IMR-90 (cell line): Measurements from ENCODE around the gene BCDIN3D. TPM values are rescaled to one million over a fixed set of nuclear protein-coding genes. Genes with fewer than 3 reads are reported as not detected.

ENCODE experiments used
- ATAC-seq: fragments of 200-7000 bp; cut with Tn5 transposase; 2 replicates; pipeline ENCODE4 v1.9.1; 2020; ENCODE audit warnings: low read depth, mild to moderate bottlenecking, moderate library complexity
- BruUV-seq: library from RNA; stranded (reverse); fragments of 400-500 nt; replicated peaks from 2 replicates; lab custom pipeline; 2021; lab: Mats Ljungman, UMichigan
- CTCF ChIA-PET: fragments of 300-600 bp; formaldehyde crosslinking; extraction: SDS; loops from one replicate; lab custom pipeline; 2021; ENCODE audit warnings: antibody characterized with exemption; lab: Yijun Ruan, JAX
- POLR2A ChIA-PET: fragments of 300-600 bp; sonication (Branson Sonifier 250); formaldehyde crosslinking; loops from one replicate; lab custom pipeline; 2022; ENCODE audit warnings: antibody characterized with exemption; ENCODE audit not compliant: unreplicated experiment; lab: Charles Lee
- DNase-seq: peaks from one replicate; pipeline ENCODE4 v3.0.0; 2013
- H2AFZ ChIP-seq: replicated peaks from 2 replicates; pipeline ENCODE3; 2013; ENCODE audit warnings: low read length, mild to moderate bottlenecking; ENCODE audit not compliant: poor library complexity
- H2AK5ac ChIP-seq: 2 replicates; pipeline ENCODE4 v1.6.1; 2013; ENCODE audit warnings: low read depth, low read length, inconsistent platforms
- H2AK9ac ChIP-seq: replicated peaks from 2 replicates; pipeline ENCODE3; 2013; ENCODE audit warnings: mild to moderate bottlenecking, low read depth, low read length, moderate library complexity; ENCODE audit not compliant: poor library complexity
- H2BK120ac ChIP-seq: 2 replicates; pipeline ENCODE4 v1.6.1; 2013; ENCODE audit warnings: low read depth, low read length, inconsistent platforms
- H2BK15ac ChIP-seq: 3 replicates; pipeline ENCODE4 v1.6.1; 2013; ENCODE audit warnings: low read depth, low read length, inconsistent platforms
- H2BK20ac ChIP-seq: 2 replicates; pipeline ENCODE4 v1.6.1; 2013; ENCODE audit warnings: low read depth, mild to moderate bottlenecking, inconsistent platforms, low read length, moderate library complexity
- H2BK5ac ChIP-seq: 2 replicates; pipeline ENCODE4 v1.6.1; 2013; ENCODE audit warnings: mild to moderate bottlenecking, low read depth, low read length, inconsistent platforms; ENCODE audit not compliant: poor library complexity, severe bottlenecking
- H3K14ac ChIP-seq: replicated peaks from 2 replicates; pipeline ENCODE4 v1.6.1; 2013; ENCODE audit warnings: low read depth, low read length, inconsistent platforms
- H3K18ac ChIP-seq: 2 replicates; pipeline ENCODE4 v1.6.1; 2013; ENCODE audit warnings: low read depth, low read length, control low read depth
- H3K23ac ChIP-seq: 2 replicates; pipeline ENCODE4 v1.6.1; 2013; ENCODE audit warnings: low read depth, low read length, inconsistent platforms
- H3K27ac ChIP-seq: 2 replicates; pipeline ENCODE4 v1.5.1; 2013; ENCODE audit warnings: mild to moderate bottlenecking, control low read depth, low read length; ENCODE audit not compliant: insufficient read depth
- H3K27me3 ChIP-seq: 2 replicates; pipeline ENCODE4 v1.6.1; 2013; ENCODE audit warnings: low read length; ENCODE audit not compliant: control insufficient read depth, insufficient read depth
- H3K36me3 ChIP-seq: 2 replicates; pipeline ENCODE4 v1.6.1; 2013; ENCODE audit warnings: low read length, mixed read lengths; ENCODE audit not compliant: control insufficient read depth, insufficient read depth
- H3K4ac ChIP-seq: 2 replicates; pipeline ENCODE4 v1.6.1; 2013; ENCODE audit warnings: low read depth, low read length, inconsistent platforms
- H3K4me1 ChIP-seq: 2 replicates; pipeline ENCODE4 v1.6.1; 2013; ENCODE audit warnings: low read length, mixed read lengths; ENCODE audit not compliant: control insufficient read depth, insufficient read depth
- H3K4me2 ChIP-seq: 2 replicates; pipeline ENCODE4 v1.6.1; 2013; ENCODE audit warnings: low read depth, mild to moderate bottlenecking, control low read depth, low read length, moderate library complexity
- H3K4me3 ChIP-seq: 2 replicates; pipeline ENCODE4 v1.5.1; 2013; ENCODE audit warnings: low read depth, mild to moderate bottlenecking, control low read depth, low read length, moderate library complexity; ENCODE audit not compliant: insufficient read depth
- H3K56ac ChIP-seq: 2 replicates; pipeline ENCODE4 v1.6.1; 2013; ENCODE audit warnings: low read length, inconsistent platforms; ENCODE audit not compliant: insufficient read depth; ENCODE audit errors: extremely low read depth
- H3K79me1 ChIP-seq, 2 experiments: 2 replicates each; pipeline ENCODE4 v1.6.1; 2013; ENCODE audit warnings: low read length in 2 of 2, inconsistent platforms in 1 of 2, low read depth in 1 of 2
- H3K9ac ChIP-seq: 2 replicates; pipeline ENCODE4 v1.6.1; 2013; ENCODE audit warnings: low read depth, low read length, control low read depth
- H3K9me1 ChIP-seq: 2 replicates; pipeline ENCODE4 v1.6.1; 2013; ENCODE audit warnings: low read length, inconsistent platforms; ENCODE audit not compliant: insufficient read depth
- H3K9me3 ChIP-seq: 2 replicates; pipeline ENCODE4 v1.6.1; 2013; ENCODE audit warnings: low read length; ENCODE audit not compliant: control insufficient read depth, insufficient read depth
- H4K20me1 ChIP-seq: 2 replicates; pipeline ENCODE4 v1.6.1; 2013; ENCODE audit warnings: low read length, inconsistent platforms; ENCODE audit not compliant: insufficient read depth
- H4K5ac ChIP-seq: 2 replicates; pipeline ENCODE4 v1.6.1; 2013; ENCODE audit warnings: mild to moderate bottlenecking, low read depth, low read length, control low read depth
- H4K8ac ChIP-seq, 2 experiments: 2 replicates each; pipeline ENCODE4 v1.6.1; 2013; ENCODE audit warnings: low read depth in 2 of 2, low read length in 2 of 2, control low read depth in 1 of 2, inconsistent platforms in 1 of 2
- H4K91ac ChIP-seq: 2 replicates; pipeline ENCODE4 v1.6.1; 2013; ENCODE audit warnings: low read depth, low read length, inconsistent platforms; ENCODE audit not compliant: insufficient read depth
- CEBPB ChIP-seq: IDR thresholded peaks from 2 replicates; pipeline ENCODE4 v1.6.1; 2012; ENCODE audit warnings: low read depth, low read length, improper control_type of control experiment
- RCOR1 ChIP-seq: IDR thresholded peaks from 2 replicates; pipeline ENCODE4 v1.6.1; 2012; ENCODE audit warnings: mild to moderate bottlenecking, low read length, improper control_type of control experiment; ENCODE audit not compliant: insufficient replicate concordance
- WGBS, 2 experiments: methylation state at CpG; one replicate each; pipeline versions ENCODE4 v1.1.5 to v1.1.7; 2013; ENCODE audit warnings: missing lambda C conversion rate in 2 of 2; ENCODE audit not compliant: insufficient read length in 1 of 2; ENCODE audit errors: extremely low coverage in 2 of 2; 5-methylcytosine and 5-hydroxymethylcytosine counted together
- dilution Hi-C: fragments of 300-500 bp; cut with HindIII; formaldehyde crosslinking; loops from one replicate; pipeline ENCODE4 v1.14.3; 2018; ENCODE audit warnings: low sequenced_read_pairs; ENCODE audit not compliant: unreplicated experiment
- in situ Hi-C: fragments of 300-500 bp; cut with MboI; formaldehyde crosslinking; loops from 3 replicates; pipeline ENCODE4 v1.14.3; 2019; ENCODE audit warnings: low sequenced_read_pairs, inconsistent platforms, mixed read lengths
- intact Hi-C: fragments of 100-400 bp; cut with micrococcal nuclease; formaldehyde crosslinking; loops from 2 replicates; pipeline ENCODE4 v1.10.0; 2022
- polyA plus RNA-seq, 3 experiments: library from polyadenylated mRNA; depleted of rRNA; stranded (reverse); fragments of >200 nt; gene quantifications; 2 replicates each; pipeline ENCODE4 v1.2.3, GENCODE V29; 2012; ENCODE audit warnings: low replicate concordance in 1 of 3
- total RNA-seq: library from RNA; depleted of rRNA; stranded (reverse); fragments of >200 nt; gene quantifications from 2 replicates; pipeline ENCODE4 v1.2.3, GENCODE V29; 2012

The BCDIN3D gene
- total and polyA plus RNA-seq, 2 of the 4 experiments (the other 2 are of a cell fraction): 2.3 TPM

GRCh38 chr12:49875115-49875720 is 32.3 kb upstream of the BCDIN3D start:
- Histone ChIP-seq H4K20me1 (no peaks in the 10 kb centered on the region), H4K5ac (no peak overlapping the region), H4K8ac (no peak overlapping the region), H3K4ac (no peak overlapping the region), H3K9me1 (no peaks in the 10 kb centered on the region; the same call in 1 of the 2 replicates), H3K79me1 (no peaks in the 10 kb centered on the region), H4K91ac (no peak overlapping the region), H2AK9ac (no peak overlapping the region), H3K4me2 (no peak overlapping the region), H2BK15ac (no peak overlapping the region), H3K14ac (no peak overlapping the region), H3K56ac (no peak overlapping the region), H3K27ac (no peak overlapping the region), H3K9me3 (no peaks in the 10 kb centered on the region), H2AK5ac (no peak overlapping the region), H2BK5ac (no peak overlapping the region), H2BK120ac (no peak overlapping the region), H3K36me3 (no peaks in the 10 kb centered on the region), H3K4me1 (peaks cover 4% of the 10 kb centered on the region), H3K18ac (no peak overlapping the region), H3K9ac (no peak overlapping the region), H3K27me3 (peaks cover 13% of the 10 kb centered on the region), H2AFZ (no peak overlapping the region), H3K23ac (no peak overlapping the region), H2BK20ac (no peak overlapping the region), H3K4me3 (no peak overlapping the region)
- dilution Hi-C loops: no loop called here
- intact Hi-C loops: no loop called here
- POLR2A ChIA-PET: no interaction called here
- in situ Hi-C loops: no loop called here
- BruUV-seq: no TSS peak
- ATAC-seq (no peak), DNase-seq (no peak)
- TF ChIP-seq RCOR1: no peak
- TF ChIP-seq CEBPB: no peak
- WGBS, 2 experiments: 100% methylated on average over 4 of the region's 9 CpGs; no CpG with 5 or more reads in 1 of the 2 experiments
- CTCF ChIA-PET: no interaction called here
